Measurements from ENCODE around the gene TMF1. TPM values are rescaled to one million over a fixed set of nuclear protein-coding genes. Genes with fewer than 3 reads are reported as not detected.

The TMF1 gene
- total and polyA plus RNA-seq, 12 donors, result 6.9 to 41.9 (median 27.3) TPM

DNA sequence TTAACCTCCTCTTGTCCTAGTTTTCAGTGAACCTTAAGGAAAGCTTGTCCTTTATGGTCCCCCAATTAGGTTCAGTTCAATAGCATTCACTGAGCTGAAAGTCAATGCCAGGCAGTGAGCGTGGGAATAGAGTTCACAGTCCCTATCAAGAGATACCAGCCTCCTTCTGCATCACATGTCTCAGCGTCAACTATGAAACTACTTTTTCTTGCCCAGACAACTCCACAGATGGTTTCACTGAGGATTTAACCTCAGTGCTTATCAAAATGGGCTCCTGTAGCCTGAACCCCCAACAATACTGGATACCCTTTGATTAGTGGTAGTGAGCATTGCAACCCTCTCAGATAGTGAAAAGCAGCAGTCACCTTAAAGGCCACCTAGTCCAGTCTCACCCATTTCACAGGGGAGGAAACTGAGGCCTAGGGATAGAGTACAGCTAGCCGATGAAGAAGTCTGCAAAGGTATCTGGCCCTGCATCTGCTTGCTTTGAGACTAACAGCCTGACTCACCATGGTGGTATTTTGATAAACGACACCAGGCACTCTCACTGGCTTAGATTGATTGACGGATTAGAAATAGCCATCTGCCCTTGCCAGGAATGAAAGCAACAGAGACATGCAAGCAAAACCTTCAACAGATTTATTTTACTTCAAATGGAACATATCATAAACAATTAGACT is 29.6 kb upstream of the TMF1 start:
- no peaks in the 10 kb centered on the region for H3K36me3 ChIP-seq (replicated peaks in 1 of 2)
- no peaks in the 10 kb centered on the region for H3K9me3 ChIP-seq (replicated peaks in 1 of 3)
- intact Hi-C loops (cut with DNase I), result no loop called here
- no peak overlapping the region for H3K27ac ChIP-seq
- no peak overlapping the region for H3K4me3 ChIP-seq
- no peaks in the 10 kb centered on the region for H3K27me3 ChIP-seq
- WGBS, 4 donors, result 79 to 83% (median 79%) methylated on average over 5 of the region's 5 CpGs
- TF ChIP-seq, protein P1, sequence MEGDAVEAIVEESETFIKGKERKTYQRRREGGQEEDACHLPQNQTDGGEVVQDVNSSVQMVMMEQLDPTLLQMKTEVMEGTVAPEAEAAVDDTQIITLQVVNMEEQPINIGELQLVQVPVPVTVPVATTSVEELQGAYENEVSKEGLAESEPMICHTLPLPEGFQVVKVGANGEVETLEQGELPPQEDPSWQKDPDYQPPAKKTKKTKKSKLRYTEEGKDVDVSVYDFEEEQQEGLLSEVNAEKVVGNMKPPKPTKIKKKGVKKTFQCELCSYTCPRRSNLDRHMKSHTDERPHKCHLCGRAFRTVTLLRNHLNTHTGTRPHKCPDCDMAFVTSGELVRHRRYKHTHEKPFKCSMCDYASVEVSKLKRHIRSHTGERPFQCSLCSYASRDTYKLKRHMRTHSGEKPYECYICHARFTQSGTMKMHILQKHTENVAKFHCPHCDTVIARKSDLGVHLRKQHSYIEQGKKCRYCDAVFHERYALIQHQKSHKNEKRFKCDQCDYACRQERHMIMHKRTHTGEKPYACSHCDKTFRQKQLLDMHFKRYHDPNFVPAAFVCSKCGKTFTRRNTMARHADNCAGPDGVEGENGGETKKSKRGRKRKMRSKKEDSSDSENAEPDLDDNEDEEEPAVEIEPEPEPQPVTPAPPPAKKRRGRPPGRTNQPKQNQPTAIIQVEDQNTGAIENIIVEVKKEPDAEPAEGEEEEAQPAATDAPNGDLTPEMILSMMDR (IDR thresholded peaks at IDR 0.05), result no peak
- no peak for TF ChIP-seq POLR2A (IDR thresholded peaks at IDR 0.05)
- DNase-seq, result no peak
- peaks cover 27 to 62% of the 10 kb centered on the region in 2 donors for H3K4me1 ChIP-seq (replicated peaks in 1 of 2)

GRCh38 chr3:69080233-69080920 is 28.2 kb upstream of the TMF1 start, which contains the start of gene UBA3:
Gene UBA3 (minus strand): TSS chr3:69080365. CDS start chr3:69080353, 12 bp downstream.
- Histone ChIP-seq H3K36me3 (replicated peaks in 1 of 2) (no peaks in the 10 kb centered on the region), H3K4me3 (peak within 1 kb of the TSS; percentile 49 to 87 (median 78)), H3K9me3 (replicated peaks in 1 of 3) (no peaks in the 10 kb centered on the region), H3K27ac (peak within 1 kb of the TSS in 4 of 5 donors; percentile 66 to 85 (median 77)), H3K4me1 (replicated peaks in 1 of 2) (peaks cover 26 to 60% of the 10 kb centered on the region in 2 donors), H3K27me3 (no peaks in the 10 kb centered on the region)
- TF ChIP-seq POLR2A (IDR thresholded peaks at IDR 0.05), result peak in 1 of 2 donors; percentile 59
- TF ChIP-seq, protein P1 (IDR thresholded peaks at IDR 0.05), result no peak
- peak; percentile 90 to 94 (median 92) for DNase-seq
- intact Hi-C loops (cut with DNase I), result no loop called here
- WGBS, 4 donors, result 2 to 4% (median 3%) methylated on average over 19 to 37 of the region's 37 CpGs

GRCh38 chr3:69079269-69080159 is 27.4 kb upstream of the TMF1 start:
- intact Hi-C loops (cut with DNase I), result no loop called here
- peaks cover 25 to 59% of the 10 kb centered on the region in 2 donors for H3K4me1 ChIP-seq (replicated peaks in 1 of 2)

More at GRCh38 chr3:69079269-69080159, 27.4 kb upstream of the TMF1 start:
- TF ChIP-seq, protein P1 (IDR thresholded peaks at IDR 0.05), result no peak
- no peak for TF ChIP-seq POLR2A (IDR thresholded peaks at IDR 0.05)
- Histone ChIP-seq H3K27ac (peak overlapping the region in 4 of 5 donors; percentile 66 to 85 (median 77)), H3K9me3 (replicated peaks in 1 of 3) (no peaks in the 10 kb centered on the region), H3K27me3 (no peaks in the 10 kb centered on the region), H3K36me3 (replicated peaks in 1 of 2) (no peaks in the 10 kb centered on the region), H3K4me3 (peak overlapping the region; percentile 49 to 87 (median 78))
- 3 to 7% (median 4%) methylated on average over 6 to 29 of the region's 29 CpGs for WGBS, 4 donors
- peak in 2 of 7 donors; percentile 19 to 25 for DNase-seq

Data from adrenal gland (tissue), 12 donors.